OCI-M2 (cell line): ENCODE data around the gene MAGEB4.
"Not testable (repeated sequence)": the region's sequence is repeated elsewhere in the genome, so short reads cannot be mapped to it uniquely, and the experiment has no call there.

Experiments
- DNase-seq: peaks from one replicate; lab custom pipeline; 2025; ENCODE audit not compliant: unreplicated experiment; lab: John Stamatoyannopoulos, UW

MAGEB4 gene

GRCh38 chrX:30241724-30242415 lies at the start of gene MAGEB4:
Gene MAGEB4, plus strand, starts transcription at chrX:30242000. Its CDS starts 136 bp downstream, at chrX:30242136.
- DNase-seq = no peak

DNA sequence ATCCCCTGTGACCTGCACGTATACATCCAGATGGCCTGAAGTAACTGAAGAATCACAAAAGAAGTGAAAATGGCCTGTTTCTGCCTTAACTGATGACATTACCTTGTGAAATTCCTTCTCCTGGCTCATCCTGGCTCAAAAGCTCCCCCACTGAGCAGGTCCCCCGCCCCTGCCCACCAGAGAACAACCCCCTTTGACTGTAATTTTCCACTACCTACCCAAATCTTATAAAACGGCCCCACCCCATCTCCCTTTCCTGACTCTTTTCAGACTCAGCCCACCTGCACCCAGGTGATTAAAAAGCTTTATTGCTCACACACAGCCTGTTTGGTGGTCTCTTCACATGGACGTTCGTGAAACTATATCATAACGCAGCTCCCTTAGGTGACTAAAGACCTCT lies 47.9 kb upstream of the MAGEB4 start:
- DNase-seq = not testable (repeated sequence)

GRCh38 chrX:30196322-30196721 lies 45.5 kb upstream of the MAGEB4 start:
- DNase-seq = no peak

GRCh38 chrX:30212172-30212571 lies 29.6 kb upstream of the MAGEB4 start:
- DNase-seq = no peak

DNA sequence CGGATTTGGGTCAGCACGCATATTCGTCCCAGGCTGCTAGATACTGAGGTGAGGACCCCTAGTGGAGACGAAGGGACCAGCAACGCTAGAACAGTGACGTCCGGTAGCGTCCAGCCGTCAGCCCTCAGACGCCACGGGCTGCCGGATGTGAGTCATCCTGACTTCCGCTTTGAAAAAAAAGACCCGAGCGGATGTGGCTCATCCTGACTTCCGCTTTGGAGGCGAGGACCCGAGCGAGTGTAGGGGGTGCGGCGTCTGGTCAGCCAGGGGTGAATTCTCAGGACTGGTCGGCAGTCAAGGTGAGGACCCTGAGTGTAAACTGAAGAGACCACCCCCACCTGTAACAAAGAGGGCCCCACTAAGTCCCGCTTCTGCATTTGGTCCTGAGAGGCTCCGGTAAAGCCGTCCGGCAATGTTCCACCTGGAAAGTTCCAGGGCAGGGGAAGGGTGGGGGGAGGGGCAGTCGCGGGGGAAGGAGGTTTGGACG lies 26.4 kb upstream of the MAGEB4 start, which contains the start of gene MAGEB2:
TSS of gene MAGEB2 (plus strand) at position 207 of the 487 bp plus-strand sequence. CDS start 3,018 bp downstream, outside the sequence.
- no peak for DNase-seq

GRCh38 chrX:30217465-30217864 lies 24.3 kb upstream of the MAGEB4 start:
- peak; percentile 33 for DNase-seq

DNA sequence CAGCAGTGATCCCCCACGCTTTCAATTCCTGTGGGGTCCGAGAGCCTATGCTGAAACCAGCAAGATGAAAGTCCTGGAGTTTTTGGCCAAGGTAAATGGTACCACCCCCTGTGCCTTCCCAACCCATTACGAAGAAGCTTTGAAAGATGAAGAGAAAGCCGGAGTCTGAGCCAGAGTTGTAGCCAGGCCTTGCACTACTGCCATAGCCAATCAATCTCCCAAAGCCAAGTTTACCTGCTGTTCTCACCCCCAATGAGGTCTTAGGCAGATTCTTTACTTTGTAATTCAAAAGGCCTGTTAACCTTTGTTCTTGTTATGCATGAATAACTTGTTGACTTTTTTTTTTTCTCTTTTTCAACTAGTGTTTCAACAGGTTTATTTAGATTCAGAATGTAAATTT lies 22.4 kb upstream of the MAGEB4 start:
- DNase-seq = no peak

DNA sequence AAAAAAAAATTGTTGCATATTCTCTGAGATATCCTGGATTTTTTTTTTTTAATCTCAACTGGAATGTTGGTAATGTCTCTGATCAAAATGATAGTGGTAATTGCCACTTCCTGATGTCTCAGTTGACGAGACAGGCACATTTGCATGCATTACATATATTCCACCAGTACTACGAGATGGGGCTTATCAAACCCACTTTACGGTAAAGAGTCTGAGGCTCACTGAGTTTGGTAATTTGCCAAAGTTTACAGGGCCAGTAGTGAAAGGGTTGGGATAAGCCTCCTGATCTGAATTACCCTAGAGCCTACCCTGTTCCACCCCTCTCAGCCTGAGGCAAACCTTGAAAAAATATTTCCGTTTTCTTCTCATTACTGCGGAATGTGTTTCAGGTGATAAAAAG lies 21.1 kb upstream of the MAGEB4 start:
- no peak for DNase-seq

DNA sequence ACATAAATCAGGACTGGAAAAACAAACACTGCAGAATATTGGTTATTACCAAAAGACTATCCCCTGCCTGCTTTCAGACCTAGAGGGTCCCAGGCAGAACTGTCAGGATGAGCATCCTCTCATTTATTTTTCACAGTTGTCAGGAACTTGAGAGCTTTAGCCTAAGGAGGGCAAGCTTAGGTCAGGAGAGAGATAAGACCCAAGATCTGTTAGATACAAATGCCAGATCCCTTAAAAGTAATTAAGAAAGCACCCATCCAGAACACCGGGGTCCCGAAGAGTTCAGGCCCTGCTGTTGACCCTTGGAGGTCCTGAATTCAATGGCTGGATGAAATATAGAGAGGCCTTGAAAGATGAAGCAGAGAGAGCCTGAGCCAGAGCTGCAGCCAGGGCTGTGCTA lies 17.3 kb upstream of the MAGEB4 start:
- DNase-seq = no peak

- no peak for DNase-seq
Measured at GRCh38 chrX:30228526-30228925, 13.3 kb upstream of the MAGEB4 start.

DNA sequence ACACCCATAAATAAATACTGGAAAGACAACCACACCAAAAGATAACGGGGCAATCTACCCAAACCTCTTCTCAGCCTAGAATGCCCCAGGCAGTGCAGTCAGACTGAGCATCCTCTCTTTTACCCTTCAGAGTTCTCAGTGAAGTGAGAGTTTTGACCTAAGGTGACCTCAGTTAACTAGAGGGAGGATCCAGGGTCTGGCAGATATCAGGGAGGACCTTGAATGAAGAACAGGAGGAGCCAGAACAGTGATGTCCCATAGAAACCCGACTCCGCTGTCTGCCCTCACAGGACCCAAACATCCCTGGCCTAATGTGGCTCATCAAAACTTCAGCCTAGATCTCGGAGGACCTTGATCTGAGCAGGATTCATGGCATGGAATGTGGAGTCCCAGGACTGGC lies 11.4 kb upstream of the MAGEB4 start, which contains the start of gene MAGEB3:
TSS of gene MAGEB3 (plus strand) at position 263 of the 400 bp plus-strand sequence. CDS start 5,268 bp downstream, outside the sequence.
- no peak for DNase-seq

DNA sequence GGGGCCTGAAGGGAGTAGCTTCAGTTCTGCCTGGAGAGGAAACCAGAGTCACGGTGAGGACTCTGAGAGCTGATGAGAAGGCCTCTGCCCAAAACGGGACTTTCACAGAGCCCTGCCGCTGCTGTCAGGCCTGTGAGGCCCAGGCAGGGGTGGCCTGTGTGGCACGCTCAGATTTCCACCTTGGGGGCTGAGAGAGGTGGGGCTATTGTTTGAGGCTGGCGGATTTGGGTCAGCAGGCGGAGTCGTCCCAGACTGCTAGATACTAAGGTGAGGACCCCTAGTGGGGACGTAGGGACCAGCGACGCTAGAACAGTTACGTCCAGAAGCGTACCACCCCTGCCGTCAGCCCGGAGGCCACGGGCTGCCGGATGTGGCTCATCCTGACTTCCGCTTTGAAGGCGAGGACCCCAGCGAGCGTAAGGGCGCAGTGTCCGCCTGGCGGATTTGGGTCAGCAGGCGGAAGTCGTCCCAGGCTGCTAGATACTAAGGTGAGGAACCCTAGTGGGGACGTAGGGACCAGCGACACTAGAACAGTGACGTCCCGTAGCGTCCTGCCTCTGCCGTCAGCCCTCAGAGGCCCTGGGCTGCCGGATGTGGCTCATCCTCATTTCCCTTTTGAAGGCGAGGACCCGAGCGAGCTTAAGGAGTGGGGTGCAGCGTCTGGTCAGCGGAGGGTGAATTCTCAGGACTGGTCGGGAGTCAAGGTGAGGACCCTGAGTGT lies 5.1 kb downstream of the MAGEB4 start, which contains the start of gene MAGEB1:
TSS of gene MAGEB1 (plus strand) at position 378 of the 721 bp plus-strand sequence. CDS start 3,348 bp downstream, outside the sequence.
- DNase-seq = no peak

DNA sequence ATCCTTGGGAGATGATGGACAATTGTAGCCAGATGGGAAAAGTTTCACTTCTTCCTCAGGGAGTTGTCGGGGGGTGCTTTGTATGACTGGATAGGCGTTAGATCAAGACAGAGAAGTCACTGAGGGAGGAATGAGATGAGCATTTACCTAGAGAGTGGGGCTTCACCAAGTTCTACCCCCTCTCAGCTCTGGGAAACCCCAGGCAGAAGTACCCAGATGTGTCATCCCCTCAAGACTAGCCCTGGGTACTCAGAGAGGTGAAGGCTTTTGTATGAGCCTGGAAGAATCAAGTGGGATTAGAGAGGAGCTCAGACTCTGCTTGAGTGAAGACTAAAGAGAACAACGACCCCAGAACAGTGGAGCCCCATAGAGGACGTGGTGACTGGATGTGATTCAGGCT lies 7.1 kb downstream of the MAGEB4 start:
- no peak for DNase-seq

GRCh38 chrX:30253257-30253656 lies 11.5 kb downstream of the MAGEB4 start:
- DNase-seq = no peak

DNA sequence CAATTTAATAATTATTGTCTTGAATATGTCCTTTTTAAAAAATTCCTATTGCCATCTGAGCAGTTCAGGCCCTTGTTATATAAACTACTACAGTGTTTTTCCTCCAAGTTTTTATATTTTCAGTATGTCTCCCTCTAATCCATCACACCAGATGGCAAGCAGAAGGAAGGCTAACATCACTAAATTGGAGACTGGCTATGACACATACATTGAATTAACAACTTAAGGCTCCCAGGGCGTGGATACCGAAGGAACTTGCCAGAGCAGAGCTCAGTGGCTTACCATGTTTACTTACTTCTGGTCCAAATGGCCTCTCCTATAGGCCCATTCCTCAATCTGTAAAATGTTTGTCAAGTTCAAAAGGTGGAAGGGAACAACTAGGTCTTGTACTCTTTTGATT lies 18.1 kb downstream of the MAGEB4 start:
- no peak for DNase-seq

GRCh38 chrX:30261012-30261411 lies 19.2 kb downstream of the MAGEB4 start:
- DNase-seq = no peak

- DNase-seq = no peak
Measured at GRCh38 chrX:30262763-30263162, 21.0 kb downstream of the MAGEB4 start.

- DNase-seq = no peak
Measured at GRCh38 chrX:30270639-30271038, 28.8 kb downstream of the MAGEB4 start.

DNA sequence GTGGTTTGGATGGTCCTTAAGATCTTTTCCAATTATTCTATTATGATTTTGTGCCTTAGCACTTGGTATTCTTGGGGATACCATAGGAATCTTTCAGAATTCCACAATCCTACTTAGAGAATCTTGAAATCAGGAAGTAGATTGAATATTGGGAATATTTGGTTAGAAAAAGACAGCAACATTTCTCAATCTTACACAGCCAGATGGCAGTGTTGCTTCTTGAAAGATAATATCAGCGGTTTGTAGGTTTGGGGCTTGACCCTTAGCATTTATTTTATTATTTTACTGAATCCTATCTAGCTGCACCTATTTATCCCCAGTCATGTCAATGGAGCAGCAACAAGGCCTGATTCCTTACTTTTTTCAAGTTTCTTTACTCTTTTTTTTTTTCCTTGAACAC lies 33.7 kb downstream of the MAGEB4 start:
- no peak for DNase-seq

DNA sequence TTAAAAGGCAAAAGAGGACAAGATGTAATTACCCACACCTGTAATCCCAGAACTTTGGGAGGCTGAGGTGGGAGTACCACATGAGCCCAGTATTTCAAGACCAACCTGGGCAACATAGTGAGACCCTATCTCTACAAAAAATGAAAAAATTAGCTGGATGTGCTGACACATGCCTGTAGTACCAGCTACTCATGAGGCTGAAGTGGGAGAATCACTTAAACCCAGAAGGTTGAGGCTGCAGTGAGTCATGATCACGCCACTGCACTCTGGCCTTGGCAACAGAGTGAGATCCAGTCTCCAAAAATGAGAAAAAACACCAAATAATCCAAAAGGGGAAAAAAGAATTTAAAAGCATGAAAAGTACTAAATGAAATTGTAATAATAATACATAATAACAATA lies 36.6 kb downstream of the MAGEB4 start:
- DNase-seq = no peak

DNA sequence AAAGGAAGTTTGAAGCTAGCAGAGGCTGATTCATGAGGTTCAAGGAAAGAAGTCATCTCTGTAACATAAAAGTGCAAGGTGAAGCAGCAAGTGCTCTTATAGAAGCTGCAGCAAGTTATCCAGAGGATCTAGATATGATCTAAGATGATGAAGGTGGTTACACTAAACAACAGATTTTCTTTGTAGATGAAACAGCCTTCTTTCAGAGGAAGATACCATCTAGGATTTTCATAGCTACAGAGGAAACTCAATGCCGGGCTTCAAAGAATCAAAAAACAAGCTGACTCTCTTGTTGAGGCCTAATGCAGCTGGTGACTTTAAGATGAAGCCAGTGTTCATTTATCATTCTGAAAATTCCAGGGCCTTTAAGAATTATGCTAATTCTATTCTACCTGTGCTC lies 38.6 kb downstream of the MAGEB4 start:
- DNase-seq = no peak

DNA sequence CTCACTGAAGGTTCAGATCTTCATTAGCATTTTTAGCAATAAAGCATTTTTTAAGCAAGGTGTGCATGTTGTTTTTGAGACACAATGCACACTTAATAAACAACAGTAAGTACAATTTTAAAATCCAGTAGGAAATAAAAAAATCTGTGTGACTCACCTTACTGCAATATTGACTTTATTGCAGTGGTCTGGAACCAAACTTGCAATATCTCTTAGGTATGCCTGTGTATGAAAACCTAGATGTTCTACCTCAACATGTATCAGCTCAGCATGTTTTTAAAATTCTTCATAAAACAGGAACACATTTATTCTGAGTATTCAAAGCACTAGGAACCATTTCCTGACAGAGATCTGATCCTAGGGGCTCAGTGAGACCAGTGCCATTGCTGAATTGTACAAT lies 40.7 kb downstream of the MAGEB4 start:
- no peak for DNase-seq
